GM12878 (cell line): ENCODE measurements around the gene SEPTIN1. TPM values are rescaled to one million over a fixed set of nuclear protein-coding genes. Genes with fewer than 3 reads are reported as not detected.

Experiments used
- ATAC-seq: fragments of 200-7000 bp; cut with Tn5 transposase; 3 replicates; pipeline ENCODE4 v1.9.1; 2020; ENCODE audit warnings: mild to moderate bottlenecking, moderate library complexity
- BruUV-seq: library from RNA; stranded (reverse); fragments of 400-500 nt; replicated peaks from 2 replicates; lab custom pipeline; 2021; lab: Mats Ljungman, UMichigan
- CTCF ChIA-PET: fragments of 300-600 bp; sonication (Branson Sonifier 250); formaldehyde crosslinking; extraction: SDS; loops from one replicate; lab custom pipeline; 2021; ENCODE audit warnings: inconsistent platforms; lab: Yijun Ruan, JAX
- POLR2A ChIA-PET: fragments of 350-600 bp; formaldehyde crosslinking; extraction: SDS; loops from one replicate; lab custom pipeline; 2021; ENCODE audit warnings: inconsistent platforms; lab: Charles Lee
- RAD21 ChIA-PET: fragments of 300-600 bp; sonication (Branson Sonifier 250); formaldehyde crosslinking; loops from one replicate; lab custom pipeline; 2023; ENCODE audit warnings: antibody characterized with exemption; ENCODE audit not compliant: unreplicated experiment; lab: Charles Lee
- SMC1A ChIA-PET: fragments of 300-600 bp; sonication (Branson Sonifier 250); formaldehyde crosslinking; loops from one replicate; lab custom pipeline; 2023; ENCODE audit not compliant: unreplicated experiment, uncharacterized antibody; lab: Charles Lee
- DNase-seq: peaks from one replicate; pipeline ENCODE4 v3.0.0-alpha.2; 2011; ENCODE audit warnings: low read depth, low spot score
- FAIRE-seq: peaks from 3 replicates; lab custom pipeline; 2011; peaks lifted over from hg19 to GRCh38; lab: Jason Lieb, UNC
- H2AFZ ChIP-seq: 2 replicates; pipeline ENCODE4 v1.6.0; 2011; ENCODE audit warnings: low read depth, low read length, control low read depth; ENCODE audit not compliant: control insufficient read depth
- H3K27ac ChIP-seq: 2 replicates; pipeline ENCODE4 v1.5.1; 2011; ENCODE audit warnings: control low read depth; ENCODE audit not compliant: control insufficient read depth, insufficient read depth
- H3K27me3 ChIP-seq, 2 experiments: replicated peaks in 1 of 2; 2 replicates each; pipeline versions ENCODE4 v1.6.0 to v1.6.1; 2011; ENCODE audit warnings: low read length in 1 of 2; ENCODE audit not compliant: control insufficient read depth in 2 of 2, insufficient read depth in 2 of 2
- H3K36me3 ChIP-seq, 2 experiments: 2 replicates each; pipeline ENCODE4 v1.5.1; 2011; ENCODE audit warnings: low read length in 1 of 2; ENCODE audit not compliant: control insufficient read depth in 2 of 2, insufficient read depth in 2 of 2
- H3K4me1 ChIP-seq: 2 replicates; pipeline ENCODE4 v1.6.1; 2011; ENCODE audit warnings: mild to moderate bottlenecking, low read length, moderate library complexity, mixed read lengths; ENCODE audit not compliant: control insufficient read depth, insufficient read depth
- H3K4me2 ChIP-seq: 2 replicates; pipeline ENCODE4 v1.6.0; 2011; ENCODE audit warnings: control low read depth; ENCODE audit not compliant: control insufficient read depth, insufficient read depth
- H3K4me3 ChIP-seq: fragments of 200-600 bp; sonication (generic); 2 replicates; pipeline ENCODE4 v1.5.1; 2016
- H3K79me2 ChIP-seq: 2 replicates; pipeline ENCODE4 v1.6.0; 2011; ENCODE audit warnings: low read length; ENCODE audit not compliant: control insufficient read depth, insufficient read depth
- H3K9ac ChIP-seq: 2 replicates; pipeline ENCODE4 v1.8.0; 2011; ENCODE audit warnings: low read length, control low read depth, mixed read lengths; ENCODE audit not compliant: control insufficient read depth, insufficient read depth
- H3K9me3 ChIP-seq: replicated peaks from 3 replicates; pipeline ENCODE4 v1.5.1; 2011; ENCODE audit warnings: mild to moderate bottlenecking, low read length; ENCODE audit not compliant: control insufficient read depth, insufficient read depth
- H4K20me1 ChIP-seq: 2 replicates; pipeline ENCODE4 v1.6.0; 2011; ENCODE audit not compliant: control insufficient read depth, insufficient read depth
- BRCA1 ChIP-seq: IDR thresholded peaks from 2 replicates; pipeline ENCODE4 v1.6.1; 2011; ENCODE audit warnings: low read depth, low read length, improper control_type of control experiment
- FOXM1 ChIP-seq: IDR thresholded peaks from 2 replicates; pipeline ENCODE4 v1.6.1; 2012; ENCODE audit warnings: low read depth, mild to moderate bottlenecking, inconsistent platforms, low read length, moderate library complexity
- GATAD2B ChIP-seq: fragments of 450-650 bp; conservative IDR thresholded peaks from 2 replicates; pipeline ENCODE4 v1.6.1; 2017; ENCODE audit warnings: low read depth, mild to moderate bottlenecking, moderate library complexity
- MLLT1 ChIP-seq: fragments of 450-650 bp; IDR thresholded peaks from 2 replicates; pipeline ENCODE4 v1.6.1; 2016; ENCODE audit warnings: mild to moderate bottlenecking
- MYC ChIP-seq: IDR thresholded peaks from 2 replicates; pipeline ENCODE4 v1.6.1; 2011; ENCODE audit warnings: mild to moderate bottlenecking, low read length, moderate library complexity, inconsistent platforms; ENCODE audit not compliant: insufficient read depth, insufficient replicate concordance, insufficient read length, severe bottlenecking
- POLR2AphosphoS2 ChIP-seq: IDR thresholded peaks from 2 replicates; pipeline ENCODE4 v1.6.1; 2011; ENCODE audit warnings: low read depth, mild to moderate bottlenecking, low read length, improper control_type of control experiment, moderate library complexity
- WGBS: methylation state at CpG from one replicate; pipeline ENCODE4 v1.1.6; 2016; ENCODE audit warnings: low lambda C conversion rate; ENCODE audit not compliant: insufficient replicate concordance, insufficient coverage; ENCODE audit errors: missing lambda C conversion rate; 5-methylcytosine and 5-hydroxymethylcytosine counted together
- in situ Hi-C: fragments of 300-500 bp; cut with MboI; formaldehyde crosslinking; loops from 9 replicates; pipeline ENCODE4 v1.14.3; 2018; ENCODE audit warnings: mixed read lengths
- intact Hi-C: fragments of 100-400 bp; cut with micrococcal nuclease; formaldehyde crosslinking; loops from one replicate; pipeline ENCODE4 v1.14.2; 2022; ENCODE audit not compliant: unreplicated experiment
- polyA plus RNA-seq, 11 experiments: library from polyadenylated mRNA; depleted of rRNA in 4 of 11; unstranded in 6 of 11; stranded (reverse) in 5 of 11; fragments of >200 nt; fragmentation: Nextera tagmentation in 4 of 11; fragmentation: Illumina TruSeq in 1 of 11; extraction: Ambion mirVana in 4 of 11; extraction: Trizol in 1 of 11; gene quantifications; 1 replicate in 1 of 11; 2 replicates in 10 of 11; pipeline versions ENCODE4 v1.2.1 to v1.2.3, GENCODE V29; 2011 to 2016; ENCODE audit warnings: inconsistent platforms in 2 of 11, missing spikeins in 2 of 11, low read depth in 1 of 11
- total RNA-seq, 4 experiments: library from RNA; depleted of rRNA in 3 of 4; stranded (reverse); fragments of >200 nt in 3 of 4; fragmentation: Illumina TruSeq in 1 of 4; extraction: Trizol in 1 of 4; gene quantifications; 2 replicates each; pipeline versions ENCODE4 v1.2.1 to v1.2.3, GENCODE V29; 2013 to 2021
- TF ChIP-seq, protein P1 (sequence below): fragments of 450-650 bp; IDR thresholded peaks from 2 replicates; pipeline ENCODE4 v1.6.1; 2017; ENCODE audit warnings: mild to moderate bottlenecking, moderate library complexity
- TF ChIP-seq, protein P2 (sequence below): fragments of 450-650 bp; IDR thresholded peaks from 2 replicates; pipeline ENCODE4 v1.6.1; 2018; ENCODE audit warnings: borderline replicate concordance, mild to moderate bottlenecking; ENCODE audit not compliant: partially characterized antibody

The SEPTIN1 gene
- total and polyA plus RNA-seq, 10 of the 15 experiments (the other 5 are each of a cell fraction or from before 2014, with no cell fraction given) = 2.8 to 153 (median 94.1) TPM

DNA sequence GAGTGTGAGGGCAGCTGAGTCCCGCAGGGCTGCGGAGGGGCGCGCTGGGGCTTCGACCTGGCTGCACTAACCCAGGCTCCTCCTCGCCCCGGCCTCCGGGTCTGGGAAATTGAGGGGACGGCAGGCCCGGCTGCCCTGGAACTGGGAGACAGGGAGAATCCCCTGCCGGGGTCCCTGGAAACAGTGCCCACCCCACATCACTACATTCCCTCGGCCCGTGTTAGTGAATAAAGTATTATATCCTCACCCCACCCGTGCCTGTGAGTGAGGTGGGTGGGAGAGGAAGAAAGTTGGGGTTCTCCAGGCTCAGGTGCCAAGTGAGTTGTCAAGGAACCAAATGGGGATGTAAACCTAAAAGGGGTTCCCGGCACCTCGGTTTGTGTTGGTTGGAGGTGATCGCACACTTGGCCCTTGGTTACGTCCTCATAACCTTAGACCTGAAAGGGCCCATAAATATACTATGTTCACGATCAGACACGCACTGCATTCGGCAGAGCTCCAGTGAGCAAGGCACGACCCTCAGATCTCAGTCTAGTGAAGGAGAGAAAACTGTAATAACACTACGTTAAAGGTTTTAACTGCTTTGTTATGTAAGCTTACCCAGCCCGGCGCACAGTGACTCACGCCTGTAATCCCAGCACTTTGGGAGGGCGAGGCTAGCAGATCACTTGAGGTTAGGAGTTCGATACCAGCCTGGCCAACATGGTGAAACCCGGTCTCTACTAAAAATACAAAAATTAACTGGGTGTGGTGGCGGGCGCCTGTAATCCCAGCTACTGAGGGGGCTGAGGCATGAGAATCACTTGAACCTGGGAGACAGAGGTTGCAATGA lies 36.2 kb upstream of the SEPTIN1 start:
- FAIRE-seq = no peak
- ChIA-PET CTCF (interaction anchor here (0.6 to 3.6 kb wide), 12 partner anchors 9 to 326 kb away, joined by 3 to 20 read pairs (median 5); partner anchors contain the start of genes DCTPP1, TBC1D10B, TBX6 and ZNF764), RAD21 (interaction anchor here (0.8 to 2.0 kb wide), 22 partner anchors 9 to 353 kb away, joined by 3 to 17 read pairs (median 4); partner anchors contain the start of genes ALDOA, CORO1A, DCTPP1 and TBC1D10B)
- Histone ChIP-seq H3K4me1 (peaks cover 8% of the 10 kb centered on the region), H2AFZ (peak overlapping the region; percentile 94), H3K4me3 (peak overlapping the region; percentile 63; the same call in 1 of the 2 replicates), H3K79me2 (no peaks in the 10 kb centered on the region), H3K27ac (peak overlapping the region; percentile 43)
- in situ Hi-C loops = no loop called here
- 61% methylated on average over 31 of the region's 31 CpGs for WGBS
- intact Hi-C loops = no loop called here
- TF ChIP-seq, protein P1, sequence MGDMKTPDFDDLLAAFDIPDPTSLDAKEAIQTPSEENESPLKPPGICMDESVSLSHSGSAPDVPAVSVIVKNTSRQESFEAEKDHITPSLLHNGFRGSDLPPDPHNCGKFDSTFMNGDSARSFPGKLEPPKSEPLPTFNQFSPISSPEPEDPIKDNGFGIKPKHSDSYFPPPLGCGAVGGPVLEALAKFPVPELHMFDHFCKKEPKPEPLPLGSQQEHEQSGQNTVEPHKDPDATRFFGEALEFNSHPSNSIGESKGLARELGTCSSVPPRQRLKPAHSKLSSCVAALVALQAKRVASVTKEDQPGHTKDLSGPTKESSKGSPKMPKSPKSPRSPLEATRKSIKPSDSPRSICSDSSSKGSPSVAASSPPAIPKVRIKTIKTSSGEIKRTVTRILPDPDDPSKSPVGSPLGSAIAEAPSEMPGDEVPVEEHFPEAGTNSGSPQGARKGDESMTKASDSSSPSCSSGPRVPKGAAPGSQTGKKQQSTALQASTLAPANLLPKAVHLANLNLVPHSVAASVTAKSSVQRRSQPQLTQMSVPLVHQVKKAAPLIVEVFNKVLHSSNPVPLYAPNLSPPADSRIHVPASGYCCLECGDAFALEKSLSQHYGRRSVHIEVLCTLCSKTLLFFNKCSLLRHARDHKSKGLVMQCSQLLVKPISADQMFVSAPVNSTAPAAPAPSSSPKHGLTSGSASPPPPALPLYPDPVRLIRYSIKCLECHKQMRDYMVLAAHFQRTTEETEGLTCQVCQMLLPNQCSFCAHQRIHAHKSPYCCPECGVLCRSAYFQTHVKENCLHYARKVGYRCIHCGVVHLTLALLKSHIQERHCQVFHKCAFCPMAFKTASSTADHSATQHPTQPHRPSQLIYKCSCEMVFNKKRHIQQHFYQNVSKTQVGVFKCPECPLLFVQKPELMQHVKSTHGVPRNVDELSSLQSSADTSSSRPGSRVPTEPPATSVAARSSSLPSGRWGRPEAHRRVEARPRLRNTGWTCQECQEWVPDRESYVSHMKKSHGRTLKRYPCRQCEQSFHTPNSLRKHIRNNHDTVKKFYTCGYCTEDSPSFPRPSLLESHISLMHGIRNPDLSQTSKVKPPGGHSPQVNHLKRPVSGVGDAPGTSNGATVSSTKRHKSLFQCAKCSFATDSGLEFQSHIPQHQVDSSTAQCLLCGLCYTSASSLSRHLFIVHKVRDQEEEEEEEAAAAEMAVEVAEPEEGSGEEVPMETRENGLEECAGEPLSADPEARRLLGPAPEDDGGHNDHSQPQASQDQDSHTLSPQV = no peak
- TF ChIP-seq POLR2AphosphoS2 (0 out of 2 replicates have a peak, but pooled peaks have one; percentile 10), MYC (no peak), MLLT1 (peak; percentile 55; the same call in 1 of the 2 replicates), FOXM1 (no peak), GATAD2B (0 out of 2 replicates have a peak, but pooled peaks have one; percentile 7), BRCA1 (no peak)
- TF ChIP-seq, protein P2, sequence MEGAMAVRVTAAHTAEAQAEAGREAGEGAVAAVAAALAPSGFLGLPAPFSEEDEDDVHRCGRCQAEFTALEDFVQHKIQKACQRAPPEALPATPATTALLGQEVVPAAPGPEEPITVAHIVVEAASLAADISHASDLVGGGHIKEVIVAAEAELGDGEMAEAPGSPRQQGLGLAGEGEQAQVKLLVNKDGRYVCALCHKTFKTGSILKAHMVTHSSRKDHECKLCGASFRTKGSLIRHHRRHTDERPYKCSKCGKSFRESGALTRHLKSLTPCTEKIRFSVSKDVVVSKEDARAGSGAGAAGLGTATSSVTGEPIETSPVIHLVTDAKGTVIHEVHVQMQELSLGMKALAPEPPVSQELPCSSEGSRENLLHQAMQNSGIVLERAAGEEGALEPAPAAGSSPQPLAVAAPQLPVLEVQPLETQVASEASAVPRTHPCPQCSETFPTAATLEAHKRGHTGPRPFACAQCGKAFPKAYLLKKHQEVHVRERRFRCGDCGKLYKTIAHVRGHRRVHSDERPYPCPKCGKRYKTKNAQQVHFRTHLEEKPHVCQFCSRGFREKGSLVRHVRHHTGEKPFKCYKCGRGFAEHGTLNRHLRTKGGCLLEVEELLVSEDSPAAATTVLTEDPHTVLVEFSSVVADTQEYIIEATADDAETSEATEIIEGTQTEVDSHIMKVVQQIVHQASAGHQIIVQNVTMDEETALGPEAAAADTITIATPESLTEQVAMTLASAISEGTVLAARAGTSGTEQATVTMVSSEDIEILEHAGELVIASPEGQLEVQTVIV = no peak
- TF ChIP-seq, all 136 proteins: peak for 3
- Histone ChIP-seq H3K27me3 (no peaks in the 10 kb centered on the region), H3K9me3 (no peaks in the 10 kb centered on the region), H4K20me1 (no peaks in the 10 kb centered on the region), H3K9ac (0 out of 2 replicates have a peak overlapping the region, but pooled peaks have one; percentile 26), H3K4me2 (peak overlapping the region; percentile 82), H3K36me3 (peaks cover 3 to 9% of the 10 kb centered on the region in 2 experiments)
- no TSS peak for BruUV-seq
- SMC1A ChIA-PET = interaction anchor here (0.7 to 2.9 kb wide), 10 partner anchors 9 to 279 kb away, joined by 3 to 12 read pairs (median 5); partner anchors contain the start of genes DCTPP1, TBC1D10B and ZNF747
- DNase-seq = no peak
- no peak for ATAC-seq
- POLR2A ChIA-PET = interaction anchor here (0.5 to 2.0 kb wide), 15 partner anchors 9 to 445 kb away, joined by 3 to 11 read pairs (median 4); partner anchors contain the start of genes DCTPP1, PRR14, TAOK2 and TBX6
